Measurements from ENCODE around the gene PAF1.
A peak's percentile ranks its signal among the peaks of the same experiment; 100 is the strongest.
"Not testable (repeated sequence)": the region's sequence is repeated elsewhere in the genome, so short reads cannot be mapped to it uniquely, and the experiment has no call there.

PAF1 gene

GRCh38 chr19:39352381-39353255 lies 38.3 kb downstream of the PAF1 start:
- no peak for DNase-seq (ENCODE audit: low spot score)

GRCh38 chr19:39351537-39352064 lies 39.3 kb downstream of the PAF1 start:
- no peak for DNase-seq (ENCODE audit: low spot score)

GRCh38 chr19:39350156-39350555 lies 40.8 kb downstream of the PAF1 start:
- no peak for DNase-seq (ENCODE audit: low spot score)

GRCh38 chr19:39349326-39349725 lies 41.6 kb downstream of the PAF1 start:
- no peak for DNase-seq (ENCODE audit: low spot score)

GRCh38 chr19:39347332-39348164 lies 43.4 kb downstream of the PAF1 start:
- no peak for DNase-seq (ENCODE audit: low spot score)

GRCh38 chr19:39345956-39346355 lies 45.0 kb downstream of the PAF1 start:
- no peak for DNase-seq (ENCODE audit: low spot score)

GRCh38 chr19:39342647-39343305 lies 48.1 kb downstream of the PAF1 start:
- no peak for DNase-seq (ENCODE audit: low spot score)

- peak; percentile 100 for DNase-seq (ENCODE audit: low spot score)
Observed at GRCh38 chr19:39341719-39342604, 48.9 kb downstream of the PAF1 start, which contains the start of gene SAMD4B. SAMD4B (plus strand) TSS chr19:39342421; CDS start chr19:39356894, 14,473 bp downstream.

- DNase-seq (ENCODE audit: low spot score) = peak; percentile 26
Observed at GRCh38 chr19:39341129-39341718, 49.7 kb downstream of the PAF1 start.

- not testable (repeated sequence) for DNase-seq (ENCODE audit: low spot score)
Observed at GRCh38 chr19:39340156-39340555, 50.8 kb downstream of the PAF1 start.

- no peak for DNase-seq (ENCODE audit: low spot score)
Observed at GRCh38 chr19:39339674-39340073, 51.2 kb downstream of the PAF1 start.

- DNase-seq (ENCODE audit: low spot score) = no peak
Observed at GRCh38 chr19:39336483-39336882, 54.4 kb downstream of the PAF1 start.

All from CD4-positive, alpha-beta T cell treated with Interleukin-6 at 100 ng/mL for 8 hours (primary cell).